GM12865 (cell line): Measurements from ENCODE around the gene FTCD.

Source experiments
- DNase-seq: peaks from one replicate; pipeline ENCODE4 v3.0.0; 2010; ENCODE audit warnings: low read depth
- H3K4me3 ChIP-seq: 2 replicates; pipeline ENCODE4 v1.5.1; 2011; ENCODE audit warnings: mild to moderate bottlenecking, low read depth, low read length, control low read depth
- TF ChIP-seq, protein P1 (sequence below): IDR thresholded peaks from 2 replicates; pipeline ENCODE4 v1.5.1; 2011; ENCODE audit warnings: low read length, control low read depth, low read depth, inconsistent platforms; ENCODE audit not compliant: insufficient read depth; ENCODE audit errors: missing control alignments

Gene FTCD

DNA sequence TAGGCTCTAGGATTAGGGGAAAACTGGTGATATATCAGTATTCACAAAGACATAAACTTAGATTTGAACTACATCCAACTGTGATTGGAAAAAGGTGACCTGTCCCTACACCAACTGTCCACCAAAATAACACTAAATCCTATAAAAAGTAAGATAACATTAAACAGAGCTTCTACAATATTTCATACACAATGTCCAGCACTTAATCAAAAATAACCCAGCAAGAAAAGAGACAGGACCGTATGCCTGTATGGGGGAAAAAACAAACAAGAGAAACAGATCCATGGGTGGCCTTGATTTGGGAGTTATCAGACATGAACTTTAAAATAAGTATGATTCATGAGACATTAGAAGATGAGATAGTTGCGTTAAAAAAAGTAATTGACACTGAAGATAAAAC lies 67.2 kb downstream of the FTCD start:
- DNase-seq = no peak
- TF ChIP-seq, protein P1, sequence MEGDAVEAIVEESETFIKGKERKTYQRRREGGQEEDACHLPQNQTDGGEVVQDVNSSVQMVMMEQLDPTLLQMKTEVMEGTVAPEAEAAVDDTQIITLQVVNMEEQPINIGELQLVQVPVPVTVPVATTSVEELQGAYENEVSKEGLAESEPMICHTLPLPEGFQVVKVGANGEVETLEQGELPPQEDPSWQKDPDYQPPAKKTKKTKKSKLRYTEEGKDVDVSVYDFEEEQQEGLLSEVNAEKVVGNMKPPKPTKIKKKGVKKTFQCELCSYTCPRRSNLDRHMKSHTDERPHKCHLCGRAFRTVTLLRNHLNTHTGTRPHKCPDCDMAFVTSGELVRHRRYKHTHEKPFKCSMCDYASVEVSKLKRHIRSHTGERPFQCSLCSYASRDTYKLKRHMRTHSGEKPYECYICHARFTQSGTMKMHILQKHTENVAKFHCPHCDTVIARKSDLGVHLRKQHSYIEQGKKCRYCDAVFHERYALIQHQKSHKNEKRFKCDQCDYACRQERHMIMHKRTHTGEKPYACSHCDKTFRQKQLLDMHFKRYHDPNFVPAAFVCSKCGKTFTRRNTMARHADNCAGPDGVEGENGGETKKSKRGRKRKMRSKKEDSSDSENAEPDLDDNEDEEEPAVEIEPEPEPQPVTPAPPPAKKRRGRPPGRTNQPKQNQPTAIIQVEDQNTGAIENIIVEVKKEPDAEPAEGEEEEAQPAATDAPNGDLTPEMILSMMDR = no peak
- H3K4me3 ChIP-seq = no peak overlapping the region

DNA sequence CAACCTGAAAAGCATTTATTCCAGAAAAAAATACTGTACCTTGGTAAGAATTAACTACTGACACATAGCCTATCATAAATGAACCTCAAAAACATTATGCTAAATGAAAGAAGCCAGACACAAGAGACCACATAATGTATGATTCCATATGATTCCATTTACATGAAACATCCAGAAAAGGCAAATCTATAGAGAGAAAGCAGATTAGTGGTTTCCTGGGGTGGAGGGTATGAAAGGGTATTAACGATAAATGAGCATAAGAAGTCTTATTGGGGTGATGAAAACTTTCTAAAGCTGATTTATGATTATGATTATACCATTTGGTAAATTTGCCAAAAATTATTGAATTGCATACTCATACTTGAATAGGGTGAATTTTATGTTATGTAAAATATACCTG lies 67.7 kb downstream of the FTCD start:
- TF ChIP-seq, protein P1 = no peak
- no peak for DNase-seq

More for the DNA sequence above, 67.7 kb downstream of the FTCD start:
- H3K4me3 ChIP-seq = no peak overlapping the region
